Prostate gland (tissue), 2 donors: ENCODE measurements around the gene TMEM158.

Experiments used
- CTCF ChIP-seq, 4 experiments: fragments of 200-600 bp in 2 of 4; fragments of 450-650 bp in 2 of 4; sonication (generic) in 2 of 4; IDR thresholded peaks; 1 replicate in 3 of 4; 2 replicates in 1 of 4; pipeline ENCODE4 v1.5.1; 2016 to 2019; ENCODE audit warnings: antibody characterized with exemption in 4 of 4, mild to moderate bottlenecking in 2 of 4, moderate library complexity in 2 of 4
- POLR2A ChIP-seq: fragments of 450-650 bp; IDR thresholded peaks from one replicate; pipeline ENCODE4 v1.6.1; 2016; ENCODE audit warnings: antibody characterized with exemption, mild to moderate bottlenecking
- POLR2AphosphoS5 ChIP-seq: sonication (generic); formaldehyde crosslinking; IDR thresholded peaks from one replicate; pipeline ENCODE4 v1.6.1; 2017; ENCODE audit warnings: antibody characterized with exemption

- TF ChIP-seq CTCF (IDR thresholded peaks at IDR 0.05) (peak in 1 of 4 experiments; percentile 4), POLR2A (no peak), POLR2AphosphoS5 (peak; percentile 69)
Observed at GRCh38 chr3:45182915-45183871, 42.9 kb downstream of the TMEM158 start.
